ENCODE results near the gene C20orf144.

C20orf144 gene

DNA sequence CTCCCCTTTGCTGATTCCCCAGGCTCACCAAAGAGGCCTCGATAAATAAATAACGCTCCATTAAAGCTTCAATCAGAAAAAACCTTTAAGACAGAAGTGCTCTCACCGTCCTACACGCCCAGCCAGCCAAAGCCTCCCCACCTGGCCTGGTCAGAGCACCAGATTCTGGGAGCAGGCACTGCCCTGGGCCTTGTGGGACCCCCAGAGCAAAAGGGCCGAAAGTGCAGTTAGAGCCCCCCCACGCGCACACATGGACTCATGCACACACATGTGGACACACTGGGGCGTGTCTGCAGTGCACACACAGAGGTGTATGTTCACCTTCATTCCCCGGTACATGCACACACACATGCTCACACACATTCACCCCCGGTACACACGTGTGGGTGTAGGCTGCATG is 14.0 kb downstream of the C20orf144 start:
- no peak for DNase-seq (ENCODE audit: low read depth)

DNA sequence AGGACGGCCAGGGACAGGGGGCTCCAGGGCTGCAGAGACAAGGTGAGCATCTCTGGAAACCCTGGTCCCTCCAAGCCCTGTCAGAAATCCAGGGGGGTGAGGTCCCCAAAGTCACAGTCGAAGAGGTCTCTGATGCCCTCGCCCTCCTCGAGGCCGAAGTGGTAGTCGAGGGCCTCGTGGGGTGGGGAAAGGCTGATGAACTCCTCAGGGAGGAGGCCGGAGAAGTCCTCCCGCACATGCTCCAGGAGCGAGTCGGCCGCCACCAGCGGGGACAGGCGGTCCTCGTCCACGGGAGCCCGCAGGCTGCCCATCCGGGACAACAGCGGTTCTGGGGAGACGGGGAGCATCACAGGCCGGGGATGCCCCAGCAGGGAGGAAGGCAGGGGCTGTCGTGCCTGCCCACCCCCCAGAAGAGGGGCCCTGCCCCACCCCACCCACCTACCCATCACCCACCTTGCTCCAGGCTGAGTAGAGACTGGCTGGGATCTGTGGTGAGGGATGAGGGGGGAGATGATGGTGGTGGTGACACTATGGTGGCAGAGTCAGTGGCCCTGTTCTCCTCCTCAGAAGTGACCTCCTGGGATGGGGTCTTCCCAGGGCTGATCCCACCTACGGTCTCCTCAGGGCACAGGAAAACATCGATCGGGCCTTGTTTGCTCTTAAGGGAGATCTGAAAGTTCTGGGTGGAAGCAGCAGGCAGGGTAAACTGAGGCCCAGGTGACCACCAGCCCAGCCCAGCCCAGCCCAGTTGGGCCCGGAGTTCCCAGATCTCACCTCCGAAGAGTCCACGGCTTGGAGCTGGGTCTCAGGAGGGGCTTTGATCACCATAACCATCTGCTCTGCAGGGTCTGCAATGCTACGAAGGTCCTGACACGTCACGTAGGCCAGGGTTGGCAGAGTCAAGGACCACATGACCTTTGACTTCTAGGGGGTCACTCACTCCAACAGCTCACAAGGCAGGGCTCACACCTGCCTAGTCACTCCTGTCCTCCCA is 14.8 kb downstream of the C20orf144 start:
- H3K4me3 ChIP-seq (ENCODE audit: low read length), result no peak overlapping the region
- TF ChIP-seq, protein P1, sequence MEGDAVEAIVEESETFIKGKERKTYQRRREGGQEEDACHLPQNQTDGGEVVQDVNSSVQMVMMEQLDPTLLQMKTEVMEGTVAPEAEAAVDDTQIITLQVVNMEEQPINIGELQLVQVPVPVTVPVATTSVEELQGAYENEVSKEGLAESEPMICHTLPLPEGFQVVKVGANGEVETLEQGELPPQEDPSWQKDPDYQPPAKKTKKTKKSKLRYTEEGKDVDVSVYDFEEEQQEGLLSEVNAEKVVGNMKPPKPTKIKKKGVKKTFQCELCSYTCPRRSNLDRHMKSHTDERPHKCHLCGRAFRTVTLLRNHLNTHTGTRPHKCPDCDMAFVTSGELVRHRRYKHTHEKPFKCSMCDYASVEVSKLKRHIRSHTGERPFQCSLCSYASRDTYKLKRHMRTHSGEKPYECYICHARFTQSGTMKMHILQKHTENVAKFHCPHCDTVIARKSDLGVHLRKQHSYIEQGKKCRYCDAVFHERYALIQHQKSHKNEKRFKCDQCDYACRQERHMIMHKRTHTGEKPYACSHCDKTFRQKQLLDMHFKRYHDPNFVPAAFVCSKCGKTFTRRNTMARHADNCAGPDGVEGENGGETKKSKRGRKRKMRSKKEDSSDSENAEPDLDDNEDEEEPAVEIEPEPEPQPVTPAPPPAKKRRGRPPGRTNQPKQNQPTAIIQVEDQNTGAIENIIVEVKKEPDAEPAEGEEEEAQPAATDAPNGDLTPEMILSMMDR (conservative IDR thresholded peaks at IDR 0.05; ENCODE audit: low read length), result no peak
- no peak for DNase-seq (ENCODE audit: low read depth)

More for the DNA sequence above, 14.0 kb downstream of the C20orf144 start:
- H3K4me3 ChIP-seq (ENCODE audit: low read length), result no peak overlapping the region
- TF ChIP-seq, protein P1 (conservative IDR thresholded peaks at IDR 0.05; ENCODE audit: low read length), result no peak

DNA sequence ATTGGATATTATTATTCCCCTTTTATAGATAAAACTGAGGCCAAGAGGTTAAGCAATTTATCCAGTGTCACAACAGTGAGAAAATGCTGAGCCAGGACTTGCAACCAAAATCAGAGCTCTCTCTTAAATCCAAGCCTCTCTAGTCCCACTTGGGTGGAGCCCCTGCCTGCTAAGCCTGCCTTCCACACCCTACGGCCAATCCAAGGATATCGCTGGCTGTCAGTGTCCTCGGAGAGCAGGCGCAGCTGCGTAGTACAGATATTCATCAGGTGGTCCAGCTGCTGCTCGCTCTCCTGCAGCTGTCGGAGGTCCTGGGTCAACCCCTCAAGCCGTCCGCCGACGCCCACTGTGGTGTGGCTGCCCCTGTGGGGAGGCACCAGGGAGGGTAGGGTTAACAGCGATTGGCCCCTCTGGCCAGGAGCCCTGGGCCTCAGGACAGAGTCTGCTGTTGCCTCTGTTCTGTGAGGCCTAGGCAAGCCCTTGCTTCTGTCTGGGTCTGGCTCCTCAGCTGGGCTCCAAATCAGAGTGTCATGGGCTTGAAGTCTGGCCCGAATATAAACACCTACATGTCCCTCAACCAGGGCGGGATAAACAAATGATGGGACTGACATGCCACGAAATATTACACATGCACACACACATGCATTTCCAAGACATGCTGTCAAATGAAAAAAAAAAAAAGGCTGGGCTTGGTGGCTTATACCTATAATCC is 16.0 kb downstream of the C20orf144 start:
- TF ChIP-seq, protein P1 (conservative IDR thresholded peaks at IDR 0.05; ENCODE audit: low read length), result no peak
- DNase-seq (ENCODE audit: low read depth), result no peak
- no peak overlapping the region for H3K4me3 ChIP-seq (ENCODE audit: low read length)

DNA sequence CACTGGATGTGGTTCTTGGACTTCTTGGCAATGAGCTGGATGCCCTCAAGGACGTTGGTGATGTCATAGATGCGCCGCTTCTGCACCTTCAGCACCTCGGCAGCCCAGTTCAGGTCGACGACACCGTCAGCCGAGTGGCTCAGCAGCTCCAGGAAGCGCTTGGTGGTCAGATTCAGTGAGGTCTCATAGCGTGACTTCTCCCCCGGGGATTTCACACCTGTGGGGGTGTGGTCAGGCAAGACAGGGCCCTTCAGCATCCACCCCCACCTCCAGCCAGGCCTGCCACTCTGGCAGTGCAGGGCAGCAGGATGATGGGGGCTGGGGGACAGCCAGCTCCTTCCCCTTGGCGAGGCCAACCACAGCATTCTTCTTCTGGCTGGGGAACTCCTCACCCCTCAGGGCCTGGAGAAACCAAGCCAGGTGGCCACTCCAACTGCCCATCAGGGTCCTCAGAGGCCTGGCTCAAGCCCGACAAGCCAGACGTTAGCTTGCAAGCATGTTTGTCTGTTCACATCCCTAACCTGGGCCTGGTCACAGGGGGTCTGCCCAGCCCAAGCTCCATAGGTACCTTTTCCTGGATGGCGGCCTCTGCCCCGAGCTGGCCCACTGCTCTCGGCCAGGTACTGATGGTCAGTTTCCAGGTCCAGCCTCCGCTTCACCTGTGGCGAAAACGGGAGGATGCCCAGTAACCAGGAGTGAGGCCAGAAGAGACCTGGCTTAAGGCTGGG is 17.8 kb downstream of the C20orf144 start:
- TF ChIP-seq, protein P1 (conservative IDR thresholded peaks at IDR 0.05; ENCODE audit: low read length), result no peak
- no peak overlapping the region for H3K4me3 ChIP-seq (ENCODE audit: low read length)
- DNase-seq (ENCODE audit: low read depth), result no peak

DNA sequence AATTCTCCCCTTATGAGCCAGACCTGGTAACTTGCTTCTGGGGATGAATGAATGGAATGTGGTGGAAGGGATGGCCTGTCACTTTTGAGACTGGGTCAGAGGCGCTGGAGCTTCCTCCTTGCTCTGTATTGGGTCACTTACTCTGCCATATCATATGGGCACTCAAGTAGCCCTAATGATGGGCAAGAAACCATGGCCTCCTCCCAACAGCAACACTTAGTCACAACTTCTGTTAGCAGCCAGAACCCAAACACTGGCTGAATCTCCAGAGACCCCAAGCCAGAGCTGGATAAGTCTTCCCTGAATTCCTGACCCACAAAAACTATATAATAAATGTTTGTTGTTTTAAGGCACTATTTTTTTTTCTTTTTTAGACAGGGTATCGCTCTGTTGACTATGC is 18.6 kb downstream of the C20orf144 start:
- peak; percentile 37 for DNase-seq (ENCODE audit: low read depth)
- TF ChIP-seq, protein P1 (conservative IDR thresholded peaks at IDR 0.05; ENCODE audit: low read length), result no peak
- H3K4me3 ChIP-seq (ENCODE audit: low read length), result no peak overlapping the region

DNA sequence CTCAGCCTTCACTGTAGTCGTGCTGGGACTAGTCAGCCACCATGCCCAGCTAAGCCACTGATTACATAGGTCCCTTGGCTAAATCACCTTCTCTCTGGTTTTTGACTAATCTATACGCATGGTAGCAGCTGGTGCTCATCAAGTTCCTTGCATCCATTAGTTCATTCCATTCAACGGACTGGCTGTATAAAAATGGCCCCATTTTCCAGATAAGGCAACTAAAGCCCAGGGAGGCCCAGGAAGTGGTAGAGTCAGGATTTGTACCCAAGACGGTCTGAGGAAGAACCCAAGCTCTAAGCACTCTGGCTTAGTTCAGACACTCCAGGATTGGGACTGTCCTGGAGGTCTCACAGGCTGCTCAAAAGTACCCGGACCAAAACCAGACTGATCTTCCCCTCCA is 19.2 kb downstream of the C20orf144 start:
- DNase-seq (ENCODE audit: low read depth), result no peak
- H3K4me3 ChIP-seq (ENCODE audit: low read length), result no peak overlapping the region
- TF ChIP-seq, protein P1 (conservative IDR thresholded peaks at IDR 0.05; ENCODE audit: low read length), result no peak

Measured in AG10803 (cell line).